Measurements from ENCODE around the gene SELENOS. TPM values are rescaled to one million over a fixed set of nuclear protein-coding genes. Genes with fewer than 3 reads are reported as not detected.
"Not testable (repeated sequence)": the region's sequence is repeated elsewhere in the genome, so short reads cannot be mapped to it uniquely, and the experiment has no call there.

The SELENOS gene
- total RNA-seq, 1 experiment from 2014 or later: 128 TPM

DNA sequence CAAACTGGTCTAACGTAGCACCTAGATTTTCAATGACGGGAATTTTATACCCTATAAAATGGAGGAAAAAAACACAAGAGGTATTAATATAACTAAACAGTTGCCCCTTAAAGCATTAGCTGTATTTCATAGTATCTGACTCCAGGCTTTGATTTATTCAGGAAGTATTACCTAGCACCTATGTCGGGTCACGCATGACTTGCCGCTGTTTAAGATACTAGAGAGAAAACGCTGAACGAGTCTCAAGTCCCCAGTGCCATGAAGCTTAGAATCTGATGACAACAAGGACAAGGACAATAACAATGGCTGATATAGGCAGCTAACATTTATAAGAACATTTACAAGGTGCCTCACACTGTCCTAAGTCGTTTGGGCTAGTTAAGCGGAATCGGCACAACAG lies 15.8 kb upstream of the SELENOS start:
- in situ Hi-C loops (cut with HindIII; ENCODE audit: low pct_unique_long_range_greater_than_20kb, low sequenced_read_pairs): no loop called here
- no peak for DNase-seq (ENCODE audit: low read depth, low spot score)

- peak; percentile 74 for DNase-seq (ENCODE audit: low read depth, low spot score)
- in situ Hi-C loops (cut with HindIII; ENCODE audit: low pct_unique_long_range_greater_than_20kb, low sequenced_read_pairs): no loop called here
These were observed 11.7 kb upstream of the SELENOS start for GRCh38 chr15:101288905-101289513.

DNA sequence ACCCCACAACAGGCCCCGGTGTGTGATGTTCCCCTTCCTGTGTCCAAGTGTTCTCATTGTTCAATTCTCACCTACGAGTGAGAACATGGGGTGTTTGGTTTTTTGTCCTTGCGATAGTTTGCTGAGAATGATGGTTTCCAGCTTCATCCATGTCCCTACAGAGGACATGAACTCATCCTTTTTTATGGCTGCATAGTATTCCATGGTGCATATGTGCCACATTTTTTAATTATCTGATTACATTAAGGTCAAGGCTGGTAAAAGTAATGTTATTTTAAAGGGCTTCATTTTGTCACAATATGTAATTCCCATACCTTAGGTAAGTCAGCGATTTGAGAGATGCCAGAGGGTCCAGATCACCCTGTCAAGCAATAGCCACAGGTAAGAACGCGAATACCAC lies 10.1 kb upstream of the SELENOS start:
- in situ Hi-C loops (cut with HindIII; ENCODE audit: low pct_unique_long_range_greater_than_20kb, low sequenced_read_pairs); DNase-seq (ENCODE audit: low read depth, low spot score): not testable (repeated sequence)

DNA sequence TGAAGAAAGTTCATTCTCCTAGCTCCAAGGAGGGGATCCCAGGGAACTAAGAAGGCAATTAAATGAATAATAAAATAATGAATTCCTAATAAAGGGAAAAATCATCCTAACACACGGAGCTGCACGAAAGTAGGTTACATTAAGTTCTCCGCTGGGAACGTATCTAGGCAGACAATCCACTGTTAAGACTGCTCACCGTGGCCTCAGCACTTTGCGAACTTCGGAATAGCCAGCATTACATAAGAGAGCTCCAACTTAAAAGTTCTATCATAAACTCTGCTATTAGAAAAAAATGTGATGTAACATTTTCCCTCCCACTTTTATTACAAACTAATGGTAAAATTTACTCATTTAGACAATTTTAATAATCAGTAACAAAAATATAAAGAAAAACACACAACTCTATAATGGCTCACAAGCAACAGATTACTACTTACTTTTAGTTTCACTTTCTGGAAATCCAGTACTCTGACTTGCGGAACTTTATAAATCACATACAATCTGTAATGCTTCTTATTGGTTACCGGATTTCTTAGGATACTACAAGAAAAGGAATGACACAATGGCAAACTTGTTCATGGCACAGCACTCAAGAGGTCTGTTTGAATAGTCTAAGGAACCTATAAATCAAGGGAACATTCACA lies 9.3 kb upstream of the SELENOS start:
- no peak for DNase-seq (ENCODE audit: low read depth, low spot score)
- in situ Hi-C loops (cut with HindIII; ENCODE audit: low pct_unique_long_range_greater_than_20kb, low sequenced_read_pairs): no loop called here

DNA sequence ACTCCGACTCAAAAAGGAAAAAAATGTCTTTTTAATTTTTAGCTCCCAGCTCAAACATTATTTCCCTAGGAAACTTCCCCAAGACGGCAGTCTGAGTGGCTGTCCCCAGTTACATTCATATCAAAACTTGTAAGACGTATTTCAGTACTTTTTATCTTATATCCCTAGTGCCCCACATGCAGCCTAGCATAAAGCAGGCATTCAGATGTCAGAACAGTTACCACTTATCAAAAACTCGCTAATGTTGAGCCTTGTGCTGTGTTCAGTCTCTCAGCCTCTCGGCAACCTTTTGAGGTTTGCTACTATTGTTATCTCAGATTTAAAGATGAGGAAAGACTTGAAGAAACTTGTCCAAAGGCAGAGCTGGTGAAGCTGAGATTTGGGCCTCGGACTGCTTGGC lies 6.6 kb upstream of the SELENOS start:
- in situ Hi-C loops (cut with HindIII; ENCODE audit: low pct_unique_long_range_greater_than_20kb, low sequenced_read_pairs): no loop called here
- no peak for DNase-seq (ENCODE audit: low read depth, low spot score)

DNA sequence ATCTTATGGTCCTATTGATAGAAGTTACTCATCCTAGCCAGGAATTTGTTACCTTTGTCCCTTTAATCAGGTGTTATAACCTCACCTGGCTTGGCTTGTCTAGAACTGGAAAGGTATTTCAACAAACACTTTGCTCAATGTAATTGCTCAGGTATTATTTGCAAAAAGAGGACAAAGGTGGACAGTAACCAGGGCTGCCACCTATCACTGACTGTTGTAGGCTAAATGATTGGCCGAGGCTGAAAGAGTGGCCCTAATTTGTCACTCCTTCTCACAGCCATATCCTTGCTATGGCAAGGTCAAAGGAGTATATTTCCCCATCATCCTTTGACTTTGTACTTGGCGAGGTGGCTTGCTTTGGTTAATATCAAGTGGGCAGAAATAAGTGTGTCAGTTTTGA lies 2.7 kb upstream of the SELENOS start:
- in situ Hi-C loops (cut with HindIII; ENCODE audit: low pct_unique_long_range_greater_than_20kb, low sequenced_read_pairs): no loop called here
- DNase-seq (ENCODE audit: low read depth, low spot score): no peak

- in situ Hi-C loops (cut with HindIII; ENCODE audit: low pct_unique_long_range_greater_than_20kb, low sequenced_read_pairs): no loop called here
These were observed 769 bp upstream of the SELENOS start for GRCh38 chr15:101277943-101278564.

DNA sequence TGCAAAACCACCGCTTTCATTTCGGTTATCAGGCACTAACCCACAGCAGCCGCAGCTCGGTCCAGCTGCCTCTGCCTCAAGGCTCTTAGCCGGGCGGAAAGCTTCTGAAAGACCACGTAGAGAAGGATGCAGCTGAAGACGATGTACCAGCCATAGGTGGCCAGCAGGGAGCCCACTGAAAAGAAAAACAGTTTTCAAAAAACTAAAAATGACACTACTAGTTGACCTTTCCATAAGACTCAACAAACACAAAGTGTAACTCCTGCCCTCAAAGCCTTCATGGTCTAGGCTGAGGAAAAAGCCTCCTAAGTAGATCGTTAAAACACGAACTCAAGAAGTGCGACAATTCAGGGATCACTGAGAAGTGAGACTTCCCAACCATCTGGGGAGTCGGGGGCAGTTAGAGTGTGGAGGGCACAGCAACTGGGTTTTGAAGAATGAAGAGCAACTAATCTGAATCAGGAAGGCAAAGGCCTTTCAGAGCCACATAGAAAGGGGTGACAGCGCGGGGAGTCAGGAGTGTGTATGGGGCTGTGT lies 716 bp downstream of the SELENOS start:
- DNase-seq (ENCODE audit: low read depth, low spot score): peak; percentile 52
- in situ Hi-C loops (cut with HindIII; ENCODE audit: low pct_unique_long_range_greater_than_20kb, low sequenced_read_pairs): no loop called here

More at GRCh38 chr15:101277943-101278564, 769 bp upstream of the SELENOS start:
- DNase-seq (ENCODE audit: low read depth, low spot score): no peak

- in situ Hi-C loops (cut with HindIII; ENCODE audit: low pct_unique_long_range_greater_than_20kb, low sequenced_read_pairs): no loop called here
These were observed 2.3 kb downstream of the SELENOS start for GRCh38 chr15:101275018-101275417.

GRCh38 chr15:101273534-101273933 lies 3.8 kb downstream of the SELENOS start:
- DNase-seq (ENCODE audit: low read depth, low spot score): no peak
- in situ Hi-C loops (cut with HindIII; ENCODE audit: low pct_unique_long_range_greater_than_20kb, low sequenced_read_pairs): no loop called here

More at GRCh38 chr15:101275018-101275417, 2.3 kb downstream of the SELENOS start:
- no peak for DNase-seq (ENCODE audit: low read depth, low spot score)

DNA sequence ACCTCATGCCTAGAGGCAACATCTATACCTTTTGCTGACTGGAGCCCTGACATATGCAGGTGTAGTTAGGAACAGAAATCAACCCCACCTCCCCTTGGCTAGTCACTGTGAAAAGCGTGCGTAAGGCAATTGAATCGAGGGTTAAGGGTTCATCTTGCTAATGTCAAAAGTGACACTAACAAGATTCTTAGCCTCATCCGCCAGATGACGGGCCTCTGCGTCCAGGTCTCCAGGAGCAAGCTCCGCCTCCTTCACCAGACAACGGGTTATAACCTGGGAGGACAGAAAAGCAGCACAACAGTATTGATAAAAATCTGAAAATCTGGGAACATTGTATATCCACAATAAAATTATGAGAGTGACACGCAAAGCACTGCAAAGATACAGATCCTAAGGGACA lies 4.7 kb downstream of the SELENOS start:
- in situ Hi-C loops (cut with HindIII; ENCODE audit: low pct_unique_long_range_greater_than_20kb, low sequenced_read_pairs): no loop called here
- DNase-seq (ENCODE audit: low read depth, low spot score): no peak

DNA sequence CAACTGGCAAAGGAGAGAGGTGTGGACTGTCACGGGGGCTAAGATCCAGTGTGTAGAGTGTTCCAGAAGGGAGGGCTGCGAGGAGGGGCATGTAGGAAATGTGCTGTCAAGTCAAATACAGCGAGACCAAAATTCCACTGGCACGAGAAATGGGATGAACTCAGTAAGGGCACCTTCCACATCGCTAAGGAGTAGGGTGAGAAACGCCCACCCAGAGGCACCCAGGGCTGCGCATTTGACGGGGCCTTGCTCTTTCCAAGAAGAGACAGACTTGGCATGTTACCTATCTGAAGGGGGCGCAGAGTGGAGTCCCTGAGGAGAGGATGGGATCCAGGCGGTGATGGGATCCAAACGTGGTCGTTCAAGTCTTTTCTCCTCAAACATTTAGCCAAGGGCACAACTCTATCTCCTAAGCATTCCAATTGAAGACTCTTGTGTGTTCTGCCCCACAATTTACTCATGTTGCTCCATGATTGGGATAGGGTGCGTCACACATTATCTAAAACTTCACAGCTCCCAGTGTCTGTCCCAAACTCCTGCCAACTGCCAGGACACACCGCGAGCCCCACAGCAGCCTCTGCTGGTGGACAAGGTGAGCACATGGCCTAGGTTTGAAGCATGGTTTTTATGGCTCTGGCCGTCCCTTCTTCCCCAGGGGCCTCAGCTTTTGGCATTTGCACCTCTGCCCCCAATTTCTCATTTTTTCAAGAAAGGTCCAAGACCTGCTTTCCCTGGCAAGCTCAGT lies 7.6 kb downstream of the SELENOS start:
- in situ Hi-C loops (cut with HindIII; ENCODE audit: low pct_unique_long_range_greater_than_20kb, low sequenced_read_pairs): no loop called here
- peak; percentile 34 for DNase-seq (ENCODE audit: low read depth, low spot score)

DNA sequence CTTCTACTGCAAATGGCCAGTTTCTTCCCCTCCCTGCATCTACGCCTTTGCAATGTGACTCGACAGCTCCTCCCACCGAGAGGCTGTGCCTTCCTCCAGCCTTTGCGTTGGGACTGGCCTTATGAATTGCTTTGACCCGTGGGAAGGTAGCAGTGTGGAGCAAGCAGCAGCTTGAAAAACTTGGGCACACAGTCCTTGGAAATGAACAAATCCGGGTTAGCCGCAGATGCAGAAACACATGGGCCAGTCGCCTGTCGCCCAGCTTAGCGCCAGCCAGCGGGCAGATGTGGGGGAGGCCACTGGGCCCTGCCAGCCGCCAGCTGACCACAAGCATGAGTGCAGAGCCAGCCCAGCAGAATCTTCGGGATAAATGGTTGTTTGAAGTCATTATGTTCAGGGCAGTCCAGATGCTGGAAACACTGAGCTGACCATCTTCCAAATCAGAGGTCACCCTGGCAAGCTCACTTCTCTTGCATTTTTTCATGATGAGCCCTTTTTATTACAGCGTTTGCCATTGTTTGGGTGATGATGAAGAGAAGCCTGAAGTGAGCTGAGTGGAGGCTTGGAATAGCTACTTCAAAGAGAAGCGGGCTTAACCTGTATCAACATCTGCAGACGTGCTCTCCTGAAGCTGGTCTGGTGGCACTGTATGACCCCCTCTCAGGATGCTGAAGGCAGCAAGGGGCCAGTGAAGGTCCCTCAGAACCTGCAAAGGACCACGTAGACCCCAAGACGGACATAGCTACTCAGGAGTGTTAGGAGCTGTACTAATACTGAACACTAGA lies 9.8 kb downstream of the SELENOS start:
- in situ Hi-C loops (cut with HindIII; ENCODE audit: low pct_unique_long_range_greater_than_20kb, low sequenced_read_pairs): no loop called here
- peak; percentile 50 for DNase-seq (ENCODE audit: low read depth, low spot score)

GRCh38 chr15:101266787-101267186 lies 10.5 kb downstream of the SELENOS start:
- DNase-seq (ENCODE audit: low read depth, low spot score): no peak
- in situ Hi-C loops (cut with HindIII; ENCODE audit: low pct_unique_long_range_greater_than_20kb, low sequenced_read_pairs): no loop called here

DNA sequence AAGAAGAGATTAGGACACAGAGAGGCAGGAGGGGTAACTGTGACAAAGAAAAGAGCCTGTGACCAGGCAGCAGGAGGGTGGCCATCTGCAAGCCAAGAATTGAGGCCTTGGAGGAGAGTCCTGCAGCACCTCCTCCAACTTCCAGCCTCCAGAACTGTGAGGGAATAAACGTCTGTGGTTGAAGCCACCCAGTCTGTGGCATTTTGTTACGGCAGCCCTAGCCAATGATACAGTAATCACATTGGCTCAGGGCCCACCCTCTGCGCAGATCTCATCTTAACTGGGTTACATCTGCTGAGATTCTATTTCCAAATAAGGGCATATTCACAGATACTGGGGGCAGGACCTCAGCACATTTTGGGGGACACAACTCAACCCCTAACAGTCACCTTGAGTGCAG lies 11.3 kb downstream of the SELENOS start:
- in situ Hi-C loops (cut with HindIII; ENCODE audit: low pct_unique_long_range_greater_than_20kb, low sequenced_read_pairs): no loop called here
- DNase-seq (ENCODE audit: low read depth, low spot score): no peak

GRCh38 chr15:101264911-101265641 lies 12.2 kb downstream of the SELENOS start:
- in situ Hi-C loops (cut with HindIII; ENCODE audit: low pct_unique_long_range_greater_than_20kb, low sequenced_read_pairs): no loop called here
- no peak for DNase-seq (ENCODE audit: low read depth, low spot score)

DNA sequence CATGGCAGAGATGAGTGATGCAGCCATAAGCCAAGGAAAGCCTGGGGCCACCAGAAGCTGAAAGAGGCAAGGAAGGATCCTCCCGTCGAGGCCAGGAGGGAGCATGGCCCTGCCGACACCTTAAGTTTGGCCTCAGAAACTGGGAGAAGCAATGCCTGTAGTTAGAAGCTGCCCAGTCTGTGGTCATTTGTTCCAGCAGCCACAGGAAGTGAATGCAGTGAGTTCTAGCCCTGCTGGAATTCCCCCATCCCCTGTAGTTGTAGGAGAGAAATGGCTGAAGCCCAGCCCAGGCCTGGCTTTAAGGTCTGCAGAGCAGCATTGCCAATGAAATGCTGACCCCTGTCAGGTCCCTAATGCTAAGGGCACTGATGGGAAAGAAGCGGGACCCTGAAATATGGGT lies 13.3 kb downstream of the SELENOS start:
- in situ Hi-C loops (cut with HindIII; ENCODE audit: low pct_unique_long_range_greater_than_20kb, low sequenced_read_pairs): no loop called here
- no peak for DNase-seq (ENCODE audit: low read depth, low spot score)
